ENCODE measurements around the gene CRACR2B. TPM values are rescaled to one million over a fixed set of nuclear protein-coding genes. Genes with fewer than 3 reads are reported as not detected.

Gene CRACR2B
- total RNA-seq, 1 experiment from 2014 or later, result 0.48 TPM

- H3K36me3 ChIP-seq (ENCODE audit: insufficient read depth, low read length), result no peaks in the 10 kb centered on the region
- H3K79me2 ChIP-seq (ENCODE audit: low read length), result peaks cover 15% of the 10 kb centered on the region
- no peak overlapping the region for H3K27ac ChIP-seq (ENCODE audit: low read length)
- H3K9ac ChIP-seq (ENCODE audit: low read length), result peak overlapping the region; percentile 93
- no peaks in the 10 kb centered on the region for H3K27me3 ChIP-seq (ENCODE audit: low read length)
- peak overlapping the region; percentile 88 for H3K4me3 ChIP-seq (ENCODE audit: low read length)
- peak overlapping the region; percentile 96 for H3K4me2 ChIP-seq (ENCODE audit: low read depth, low read length, poor library complexity, severe bottlenecking)
- no peaks in the 10 kb centered on the region for H3K9me3 ChIP-seq (ENCODE audit: low read length)
- peaks cover 15% of the 10 kb centered on the region for H3K4me1 ChIP-seq (ENCODE audit: low read length)
- no peaks in the 10 kb centered on the region for H3K9me2 ChIP-seq (replicated peaks; ENCODE audit: insufficient read depth, low read length)
- H4K20me1 ChIP-seq (ENCODE audit: insufficient read depth, low read depth, low read length), result peaks cover 29% of the 10 kb centered on the region
- H2AFZ ChIP-seq (ENCODE audit: low read length), result no peak overlapping the region
- DNase-seq, result no peak
These were observed 6.8 kb upstream of the CRACR2B start for GRCh38 chr11:820655-821511.

DNA sequence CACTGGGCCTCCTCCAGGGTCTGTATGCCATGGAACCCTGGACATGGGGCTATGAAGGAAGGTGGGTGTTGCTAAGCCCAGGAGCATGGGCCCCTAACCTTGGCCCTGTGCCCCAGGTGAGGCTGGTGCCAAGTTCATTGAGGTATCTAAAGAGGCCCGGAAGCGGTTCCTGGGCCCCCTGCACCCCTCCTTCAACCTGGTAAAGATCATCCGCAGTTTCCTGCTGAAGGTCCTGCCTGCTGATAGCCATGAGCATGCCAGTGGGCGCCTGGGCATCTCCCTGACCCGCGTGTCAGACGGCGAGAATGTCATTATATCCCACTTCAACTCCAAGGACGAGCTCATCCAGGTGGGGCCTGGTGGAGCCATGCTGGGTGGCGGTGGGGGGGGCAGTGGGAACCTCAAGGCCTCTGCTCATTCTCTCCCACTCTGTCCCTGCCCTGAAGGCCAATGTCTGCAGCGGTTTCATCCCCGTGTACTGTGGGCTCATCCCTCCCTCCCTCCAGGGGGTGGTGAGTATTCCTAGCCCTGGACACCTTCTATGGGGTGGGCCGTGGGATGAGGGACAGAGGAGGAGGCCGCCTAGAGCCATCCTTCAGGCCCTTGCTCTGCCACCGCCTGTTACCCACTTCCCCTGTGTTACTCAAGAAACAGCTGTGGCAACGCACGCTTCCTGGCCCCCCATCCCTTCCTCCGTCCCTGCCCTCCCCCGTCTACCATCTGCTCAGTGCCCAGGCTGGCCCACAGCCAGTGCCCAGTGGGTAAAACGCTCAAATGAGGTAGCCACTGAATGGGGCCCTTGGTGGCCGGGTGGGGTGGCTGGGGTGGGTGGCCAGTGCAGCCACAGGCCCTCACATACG is 6.0 kb upstream of the CRACR2B start:
- peaks cover 19% of the 10 kb centered on the region for H3K4me1 ChIP-seq (ENCODE audit: low read length)
- H3K79me2 ChIP-seq (ENCODE audit: low read length), result peaks cover 15% of the 10 kb centered on the region
- no peak overlapping the region for H3K4me2 ChIP-seq (ENCODE audit: low read depth, low read length, poor library complexity, severe bottlenecking)
- 0 out of 2 replicates have a peak overlapping the region, but pooled peaks have one; percentile 93 for H3K9ac ChIP-seq (ENCODE audit: low read length)
- no peak overlapping the region for H3K27ac ChIP-seq (ENCODE audit: low read length)
- peaks cover 32% of the 10 kb centered on the region for H4K20me1 ChIP-seq (ENCODE audit: insufficient read depth, low read depth, low read length)
- H3K9me2 ChIP-seq (replicated peaks; ENCODE audit: insufficient read depth, low read length), result no peaks in the 10 kb centered on the region
- H3K36me3 ChIP-seq (ENCODE audit: insufficient read depth, low read length), result no peaks in the 10 kb centered on the region
- H3K9me3 ChIP-seq (ENCODE audit: low read length), result no peaks in the 10 kb centered on the region
- no peak overlapping the region for H2AFZ ChIP-seq (ENCODE audit: low read length)
- H3K4me3 ChIP-seq (ENCODE audit: low read length), result no peak overlapping the region
- DNase-seq, result no peak
- H3K27me3 ChIP-seq (ENCODE audit: low read length), result no peaks in the 10 kb centered on the region

- DNase-seq, result no peak
- H3K79me2 ChIP-seq (ENCODE audit: low read length), result peaks cover 15% of the 10 kb centered on the region
- peaks cover 36% of the 10 kb centered on the region for H4K20me1 ChIP-seq (ENCODE audit: insufficient read depth, low read depth, low read length)
- no peak overlapping the region for H3K27ac ChIP-seq (ENCODE audit: low read length)
- no peaks in the 10 kb centered on the region for H3K9me3 ChIP-seq (ENCODE audit: low read length)
- H3K4me1 ChIP-seq (ENCODE audit: low read length), result peaks cover 37% of the 10 kb centered on the region
- H3K4me2 ChIP-seq (ENCODE audit: low read depth, low read length, poor library complexity, severe bottlenecking), result no peak overlapping the region
- H3K9me2 ChIP-seq (replicated peaks; ENCODE audit: insufficient read depth, low read length), result no peaks in the 10 kb centered on the region
- no peaks in the 10 kb centered on the region for H3K27me3 ChIP-seq (ENCODE audit: low read length)
- H3K9ac ChIP-seq (ENCODE audit: low read length), result no peak overlapping the region
- no peaks in the 10 kb centered on the region for H3K36me3 ChIP-seq (ENCODE audit: insufficient read depth, low read length)
- no peak overlapping the region for H2AFZ ChIP-seq (ENCODE audit: low read length)
- no peak overlapping the region for H3K4me3 ChIP-seq (ENCODE audit: low read length)
These were observed 4.1 kb upstream of the CRACR2B start for GRCh38 chr11:823441-824291.

GRCh38 chr11:824292-824880 is 3.3 kb upstream of the CRACR2B start:
- no peak overlapping the region for H2AFZ ChIP-seq (ENCODE audit: low read length)
- H3K4me2 ChIP-seq (ENCODE audit: low read depth, low read length, poor library complexity, severe bottlenecking), result no peak overlapping the region
- H3K4me1 ChIP-seq (ENCODE audit: low read length), result peaks cover 40% of the 10 kb centered on the region
- H3K79me2 ChIP-seq (ENCODE audit: low read length), result peaks cover 15% of the 10 kb centered on the region
- peaks cover 42% of the 10 kb centered on the region for H4K20me1 ChIP-seq (ENCODE audit: insufficient read depth, low read depth, low read length)
- H3K9me2 ChIP-seq (replicated peaks; ENCODE audit: insufficient read depth, low read length), result no peaks in the 10 kb centered on the region
- no peak overlapping the region for H3K9ac ChIP-seq (ENCODE audit: low read length)
- no peaks in the 10 kb centered on the region for H3K27me3 ChIP-seq (ENCODE audit: low read length)
- H3K9me3 ChIP-seq (ENCODE audit: low read length), result no peaks in the 10 kb centered on the region
- H3K4me3 ChIP-seq (ENCODE audit: low read length), result no peak overlapping the region
- no peak for DNase-seq
- H3K27ac ChIP-seq (ENCODE audit: low read length), result no peak overlapping the region
- H3K36me3 ChIP-seq (ENCODE audit: insufficient read depth, low read length), result no peaks in the 10 kb centered on the region

DNA sequence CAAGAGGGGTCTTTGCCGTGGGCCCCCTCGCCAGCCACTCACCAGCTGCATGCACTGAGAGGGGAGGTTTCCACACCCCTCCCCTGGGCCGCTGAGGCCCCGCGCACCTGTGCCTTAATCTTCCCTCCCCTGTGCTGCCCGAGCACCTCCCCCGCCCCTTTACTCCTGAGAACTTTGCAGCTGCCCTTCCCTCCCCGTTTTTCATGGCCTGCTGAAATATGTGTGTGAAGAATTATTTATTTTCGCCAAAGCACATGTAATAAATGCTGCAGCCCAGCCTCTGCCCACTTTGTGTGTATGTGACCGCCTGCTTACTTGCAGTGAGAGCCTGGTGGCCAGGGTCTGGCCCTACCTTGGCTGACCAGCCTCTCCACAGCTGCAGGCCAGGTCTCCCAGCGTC is 2.8 kb upstream of the CRACR2B start:
- H3K79me2 ChIP-seq (ENCODE audit: low read length), result peaks cover 15% of the 10 kb centered on the region
- H2AFZ ChIP-seq (ENCODE audit: low read length), result no peak overlapping the region
- DNase-seq, result no peak
- H3K9me2 ChIP-seq (replicated peaks; ENCODE audit: insufficient read depth, low read length), result no peaks in the 10 kb centered on the region
- no peaks in the 10 kb centered on the region for H3K9me3 ChIP-seq (ENCODE audit: low read length)
- H3K27me3 ChIP-seq (ENCODE audit: low read length), result no peaks in the 10 kb centered on the region
- no peak overlapping the region for H3K4me2 ChIP-seq (ENCODE audit: low read depth, low read length, poor library complexity, severe bottlenecking)
- H4K20me1 ChIP-seq (ENCODE audit: insufficient read depth, low read depth, low read length), result peaks cover 44% of the 10 kb centered on the region
- no peak overlapping the region for H3K27ac ChIP-seq (ENCODE audit: low read length)
- no peaks in the 10 kb centered on the region for H3K36me3 ChIP-seq (ENCODE audit: insufficient read depth, low read length)
- H3K9ac ChIP-seq (ENCODE audit: low read length), result no peak overlapping the region
- no peak overlapping the region for H3K4me3 ChIP-seq (ENCODE audit: low read length)
- peaks cover 46% of the 10 kb centered on the region for H3K4me1 ChIP-seq (ENCODE audit: low read length)

DNA sequence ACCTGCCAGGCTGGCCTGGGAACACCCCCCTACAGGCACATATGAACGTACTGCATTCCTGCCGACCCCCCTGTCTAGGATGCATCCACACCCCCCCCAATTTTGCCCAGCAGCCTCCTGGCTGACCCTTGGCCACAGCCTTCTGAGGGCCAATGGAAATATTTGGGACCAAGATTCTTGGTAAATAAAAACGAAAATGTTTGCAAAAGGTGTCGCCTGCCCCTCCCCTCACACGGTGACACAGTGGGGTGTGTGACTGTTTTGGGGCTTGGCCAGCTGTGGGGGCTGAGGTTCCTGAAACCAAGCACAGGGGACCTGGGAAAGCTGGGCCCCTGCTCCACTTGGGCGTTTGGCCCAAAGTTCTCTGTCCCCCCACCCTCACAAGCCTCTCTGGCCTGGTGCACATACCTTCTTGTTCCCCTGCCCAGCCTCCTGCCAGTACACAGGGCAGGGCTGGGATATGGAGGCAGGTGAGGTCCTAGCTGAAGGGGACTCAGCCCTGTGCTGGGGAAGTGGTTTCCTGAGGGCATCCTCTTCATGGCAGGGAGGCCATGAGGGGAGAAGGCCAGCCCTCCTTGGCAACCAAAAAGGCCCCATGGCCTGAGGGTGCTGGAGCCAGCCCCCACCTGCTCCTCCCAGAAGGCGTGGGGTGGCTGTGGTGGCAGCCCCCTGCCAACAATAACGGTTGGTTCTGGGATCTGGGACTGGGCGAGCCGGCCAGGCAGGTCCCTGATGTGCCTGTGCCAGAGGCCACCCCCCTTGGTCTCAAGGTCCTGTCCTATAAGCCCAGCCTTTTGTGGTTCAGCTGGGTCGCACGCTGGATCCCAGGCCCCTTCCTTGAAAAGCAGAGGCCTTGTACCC is 2.1 kb upstream of the CRACR2B start:
- H2AFZ ChIP-seq (ENCODE audit: low read length), result no peak overlapping the region
- no peak overlapping the region for H3K4me3 ChIP-seq (ENCODE audit: low read length)
- no peak for DNase-seq
- H3K27me3 ChIP-seq (ENCODE audit: low read length), result no peaks in the 10 kb centered on the region
- peaks cover 46% of the 10 kb centered on the region for H3K4me1 ChIP-seq (ENCODE audit: low read length)
- H3K9me2 ChIP-seq (replicated peaks; ENCODE audit: insufficient read depth, low read length), result no peaks in the 10 kb centered on the region
- H3K4me2 ChIP-seq (ENCODE audit: low read depth, low read length, poor library complexity, severe bottlenecking), result no peak overlapping the region
- no peak overlapping the region for H3K27ac ChIP-seq (ENCODE audit: low read length)
- H3K9me3 ChIP-seq (ENCODE audit: low read length), result no peaks in the 10 kb centered on the region
- no peak overlapping the region for H3K9ac ChIP-seq (ENCODE audit: low read length)
- peaks cover 39% of the 10 kb centered on the region for H4K20me1 ChIP-seq (ENCODE audit: insufficient read depth, low read depth, low read length)
- H3K79me2 ChIP-seq (ENCODE audit: low read length), result peaks cover 9% of the 10 kb centered on the region
- H3K36me3 ChIP-seq (ENCODE audit: insufficient read depth, low read length), result no peaks in the 10 kb centered on the region

DNA sequence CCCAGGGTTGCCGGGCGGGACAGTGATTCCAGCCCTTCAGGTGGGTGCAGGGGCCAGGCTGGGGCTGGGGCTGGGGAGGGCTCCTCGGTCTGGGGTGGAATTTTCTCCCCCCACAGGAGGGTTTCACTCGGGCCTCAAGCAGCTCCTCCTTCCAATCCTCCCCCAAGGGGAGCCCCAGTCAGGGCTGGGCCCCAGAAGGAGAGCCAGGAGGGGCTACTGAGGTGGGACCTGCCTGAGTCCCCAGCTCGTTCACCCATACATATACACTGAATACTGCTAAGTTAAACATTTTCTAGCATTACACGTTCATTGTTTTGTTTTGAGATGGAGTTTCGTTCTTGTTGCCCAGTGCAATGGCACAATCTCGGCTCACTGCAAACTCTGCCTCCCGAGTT is 1.5 kb upstream of the CRACR2B start:
- H3K4me3 ChIP-seq (ENCODE audit: low read length), result no peak overlapping the region; the same call in 1 of the 2 replicates
- no peak overlapping the region for H3K9ac ChIP-seq (ENCODE audit: low read length)
- no peaks in the 10 kb centered on the region for H3K9me3 ChIP-seq (ENCODE audit: low read length)
- no peaks in the 10 kb centered on the region for H3K9me2 ChIP-seq (replicated peaks; ENCODE audit: insufficient read depth, low read length)
- no peaks in the 10 kb centered on the region for H3K27me3 ChIP-seq (ENCODE audit: low read length)
- no peak for DNase-seq
- no peak overlapping the region for H2AFZ ChIP-seq (ENCODE audit: low read length)
- peaks cover 42% of the 10 kb centered on the region for H3K4me1 ChIP-seq (ENCODE audit: low read length)
- H3K27ac ChIP-seq (ENCODE audit: low read length), result no peak overlapping the region
- peaks cover 32% of the 10 kb centered on the region for H4K20me1 ChIP-seq (ENCODE audit: insufficient read depth, low read depth, low read length)
- H3K36me3 ChIP-seq (ENCODE audit: insufficient read depth, low read length), result no peaks in the 10 kb centered on the region
- peaks cover 3% of the 10 kb centered on the region; the same call in 1 of the 2 replicates for H3K79me2 ChIP-seq (ENCODE audit: low read length)
- H3K4me2 ChIP-seq (ENCODE audit: low read depth, low read length, poor library complexity, severe bottlenecking), result peak overlapping the region; percentile 78
